Measurements from ENCODE around the gene GON4L. TPM values are rescaled to one million over a fixed set of nuclear protein-coding genes. Genes with fewer than 3 reads are reported as not detected.

The GON4L gene, protein sequence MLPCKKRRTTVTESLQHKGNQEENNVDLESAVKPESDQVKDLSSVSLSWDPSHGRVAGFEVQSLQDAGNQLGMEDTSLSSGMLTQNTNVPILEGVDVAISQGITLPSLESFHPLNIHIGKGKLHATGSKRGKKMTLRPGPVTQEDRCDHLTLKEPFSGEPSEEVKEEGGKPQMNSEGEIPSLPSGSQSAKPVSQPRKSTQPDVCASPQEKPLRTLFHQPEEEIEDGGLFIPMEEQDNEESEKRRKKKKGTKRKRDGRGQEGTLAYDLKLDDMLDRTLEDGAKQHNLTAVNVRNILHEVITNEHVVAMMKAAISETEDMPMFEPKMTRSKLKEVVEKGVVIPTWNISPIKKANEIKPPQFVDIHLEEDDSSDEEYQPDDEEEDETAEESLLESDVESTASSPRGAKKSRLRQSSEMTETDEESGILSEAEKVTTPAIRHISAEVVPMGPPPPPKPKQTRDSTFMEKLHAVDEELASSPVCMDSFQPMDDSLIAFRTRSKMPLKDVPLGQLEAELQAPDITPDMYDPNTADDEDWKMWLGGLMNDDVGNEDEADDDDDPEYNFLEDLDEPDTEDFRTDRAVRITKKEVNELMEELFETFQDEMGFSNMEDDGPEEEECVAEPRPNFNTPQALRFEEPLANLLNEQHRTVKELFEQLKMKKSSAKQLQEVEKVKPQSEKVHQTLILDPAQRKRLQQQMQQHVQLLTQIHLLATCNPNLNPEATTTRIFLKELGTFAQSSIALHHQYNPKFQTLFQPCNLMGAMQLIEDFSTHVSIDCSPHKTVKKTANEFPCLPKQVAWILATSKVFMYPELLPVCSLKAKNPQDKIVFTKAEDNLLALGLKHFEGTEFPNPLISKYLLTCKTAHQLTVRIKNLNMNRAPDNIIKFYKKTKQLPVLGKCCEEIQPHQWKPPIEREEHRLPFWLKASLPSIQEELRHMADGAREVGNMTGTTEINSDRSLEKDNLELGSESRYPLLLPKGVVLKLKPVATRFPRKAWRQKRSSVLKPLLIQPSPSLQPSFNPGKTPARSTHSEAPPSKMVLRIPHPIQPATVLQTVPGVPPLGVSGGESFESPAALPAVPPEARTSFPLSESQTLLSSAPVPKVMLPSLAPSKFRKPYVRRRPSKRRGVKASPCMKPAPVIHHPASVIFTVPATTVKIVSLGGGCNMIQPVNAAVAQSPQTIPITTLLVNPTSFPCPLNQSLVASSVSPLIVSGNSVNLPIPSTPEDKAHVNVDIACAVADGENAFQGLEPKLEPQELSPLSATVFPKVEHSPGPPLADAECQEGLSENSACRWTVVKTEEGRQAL (N-terminal part only)
- total RNA-seq (2022; extraction: Qiagen RNA extraction; ENCODE audit: low read depth) = 14.4 to 16.0 TPM (median 14.7 TPM) in 5 replicates

DNA sequence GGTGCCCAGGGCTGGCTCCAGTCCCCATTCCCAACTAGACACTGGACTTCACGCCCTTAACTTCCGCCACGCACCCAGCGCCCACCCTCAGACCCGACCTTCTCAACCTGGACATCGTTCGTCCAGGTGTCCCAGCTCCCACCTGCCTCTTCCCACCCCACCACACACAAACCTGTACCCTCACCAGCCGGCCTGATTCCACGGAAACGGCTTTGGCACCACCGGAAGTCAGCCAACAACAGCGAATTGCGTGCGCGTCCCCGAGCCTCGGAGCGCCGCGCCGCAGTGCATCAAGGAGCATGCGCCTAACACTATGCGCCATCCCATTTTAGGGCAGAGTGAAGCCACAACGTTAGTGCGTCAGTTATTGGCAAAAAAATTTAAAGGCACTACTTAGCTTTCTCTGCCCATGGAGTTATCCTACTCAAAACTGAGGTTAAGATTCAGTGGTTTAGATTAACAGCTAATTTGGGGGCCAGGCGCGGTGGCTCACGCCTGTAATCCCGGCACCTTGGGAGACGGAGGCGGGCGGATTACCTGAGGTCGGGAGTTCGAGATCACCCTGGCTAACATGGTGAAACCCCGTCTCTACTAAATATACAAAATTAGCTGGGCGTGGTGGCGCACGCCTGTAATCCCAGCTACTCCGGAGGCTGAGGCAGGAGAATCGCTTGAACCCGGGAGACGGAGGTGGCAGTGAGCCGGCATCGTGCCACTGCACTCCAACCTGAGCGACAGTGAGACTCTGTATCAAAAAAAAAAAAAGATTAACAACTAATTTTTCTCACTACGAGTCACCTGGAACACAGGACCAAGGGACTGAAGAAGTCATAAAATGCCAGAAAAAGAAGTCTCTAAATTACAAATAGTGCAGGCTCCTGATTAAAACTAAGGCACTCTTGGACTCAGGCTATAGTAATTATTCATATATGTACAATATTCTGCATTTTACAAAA, at the start of gene GON4L:
TSS of gene GON4L (minus strand) at position 240 of the 956 bp plus-strand sequence. CDS start 3,434 bp downstream, outside the sequence.

DNA sequence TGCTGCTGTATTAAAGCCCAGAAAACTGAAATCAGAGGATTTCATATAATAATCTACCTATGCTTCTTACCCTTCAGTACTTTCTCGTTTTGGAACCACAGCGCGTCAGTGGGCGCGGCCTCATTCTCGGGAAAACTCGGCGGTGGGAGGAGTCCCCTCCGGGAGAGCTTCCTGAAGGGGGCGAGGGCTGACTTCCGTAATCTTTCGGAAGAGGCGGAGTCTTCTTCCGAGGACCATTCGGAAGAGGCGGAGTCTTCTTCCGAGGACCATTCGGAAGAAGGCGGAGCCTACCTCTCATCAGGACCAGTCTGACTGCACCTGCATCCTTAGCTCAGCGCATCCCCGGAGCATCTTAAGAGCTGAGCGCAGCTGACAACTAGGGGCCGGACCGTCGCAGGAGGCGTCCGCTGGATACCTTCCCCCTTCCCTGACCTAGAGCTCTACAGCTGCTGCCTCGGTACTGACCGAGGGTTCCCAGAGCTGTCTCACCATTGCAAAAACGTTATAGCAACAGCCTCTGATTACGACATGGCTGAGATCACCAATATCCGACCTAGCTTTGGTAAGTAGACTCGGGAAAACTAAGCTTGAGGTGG, 2.3 kb upstream of the GON4L start, which contains the start of gene SYT11:
TSS of gene SYT11 (plus strand) at position 334 of the 596 bp plus-strand sequence. CDS start at position 529, 195 bp downstream.

Other genes with a start within 250 kb of the GON4L start
- 37.9 to 46.3 TPM (median 44.5 TPM) in 5 replicates for gene MSTO1, start 247.0 kb downstream of the GON4L start, total RNA-seq (2022; extraction: Qiagen RNA extraction; ENCODE audit: low read depth)
- 43.0 to 49.5 TPM (median 45.9 TPM) in 5 replicates for gene YY1AP1, start 168.4 kb downstream of the GON4L start, total RNA-seq (2022; extraction: Qiagen RNA extraction; ENCODE audit: low read depth)
- 116 to 145 TPM (median 121 TPM) in 5 replicates for gene DAP3, start 168.1 kb downstream of the GON4L start, total RNA-seq (2022; extraction: Qiagen RNA extraction; ENCODE audit: low read depth)
- 0.96 to 1.4 TPM (median 1.3 TPM) in 5 replicates for gene SYT11, start 2.4 kb upstream of the GON4L start, total RNA-seq (2022; extraction: Qiagen RNA extraction; ENCODE audit: low read depth)
- gene RIT1, start 54.1 kb upstream of the GON4L start, total RNA-seq (2022; extraction: Qiagen RNA extraction; ENCODE audit: low read depth) = 24.9 to 29.1 TPM (median 26.3 TPM) in 5 replicates
- gene KHDC4, start 77.2 kb upstream of the GON4L start, total RNA-seq (2022; extraction: Qiagen RNA extraction; ENCODE audit: low read depth) = 24.5 to 30.9 TPM (median 27.3 TPM) in 5 replicates
- not detected in 5 replicates for gene RXFP4, start 84.4 kb upstream of the GON4L start, total RNA-seq (2022; extraction: Qiagen RNA extraction; ENCODE audit: low read depth)
- gene ARHGEF2, start 121.3 kb upstream of the GON4L start, total RNA-seq (2022; extraction: Qiagen RNA extraction; ENCODE audit: low read depth) = 35.4 to 46.0 TPM (median 38.5 TPM) in 5 replicates
- 261 to 286 TPM (median 280 TPM) in 5 replicates for gene SSR2, start 163.7 kb upstream of the GON4L start, total RNA-seq (2022; extraction: Qiagen RNA extraction; ENCODE audit: low read depth)
- gene UBQLN4, start 196.6 kb upstream of the GON4L start, total RNA-seq (2022; extraction: Qiagen RNA extraction; ENCODE audit: low read depth) = 36.3 to 46.5 TPM (median 45.1 TPM) in 5 replicates
- 152 to 166 TPM (median 161 TPM) in 5 replicates for gene LAMTOR2, start 197.6 kb upstream of the GON4L start, total RNA-seq (2022; extraction: Qiagen RNA extraction; ENCODE audit: low read depth)
- 0.31 to 0.36 TPM in 2 of 5 replicates, not detected in the others for gene RAB25, start 203.9 kb upstream of the GON4L start, total RNA-seq (2022; extraction: Qiagen RNA extraction; ENCODE audit: low read depth)
- gene MEX3A, start 225.3 kb upstream of the GON4L start, total RNA-seq (2022; extraction: Qiagen RNA extraction; ENCODE audit: low read depth) = 2.1 to 3.1 TPM (median 2.3 TPM) in 5 replicates

Measured in A549 treated with CpdA at 1 μM for 4 hours (cell line).